GM18526 (cell line): ENCODE measurements around the gene CNTN2.

Source experiments
- POLR2A ChIP-seq: IDR thresholded peaks from 3 replicates; pipeline ENCODE4 v1.6.1; 2011; ENCODE audit not compliant: insufficient read length; ENCODE audit errors: extremely low read depth

CNTN2 gene

GRCh38 chr1:205072881-205073280, 29.9 kb downstream of the CNTN2 start:
- TF ChIP-seq POLR2A: no peak

- TF ChIP-seq POLR2A: no peak
These were observed 30.5 kb downstream of the CNTN2 start for GRCh38 chr1:205073511-205073910.

GRCh38 chr1:205074084-205074483, 31.1 kb downstream of the CNTN2 start:
- no peak for TF ChIP-seq POLR2A

GRCh38 chr1:205074513-205074912, 31.5 kb downstream of the CNTN2 start:
- TF ChIP-seq POLR2A: no peak

GRCh38 chr1:205075642-205076155, 32.7 kb downstream of the CNTN2 start:
- no peak for TF ChIP-seq POLR2A

- TF ChIP-seq POLR2A: no peak
These were observed 33.3 kb downstream of the CNTN2 start for GRCh38 chr1:205076245-205076761.

GRCh38 chr1:205077158-205077933, 34.3 kb downstream of the CNTN2 start:
- TF ChIP-seq POLR2A: no peak

- no peak for TF ChIP-seq POLR2A
These were observed 34.9 kb downstream of the CNTN2 start for GRCh38 chr1:205077934-205078311.

GRCh38 chr1:205082431-205082830, 39.4 kb downstream of the CNTN2 start:
- no peak for TF ChIP-seq POLR2A

GRCh38 chr1:205084360-205084759, 41.3 kb downstream of the CNTN2 start, which contains the start of gene TMEM81:
TSS of gene TMEM81 (minus strand) at chr1:205084460. CDS start at chr1:205084320, 140 bp downstream.
- TF ChIP-seq POLR2A: no peak

- no peak for TF ChIP-seq POLR2A
These were observed 45.3 kb downstream of the CNTN2 start for GRCh38 chr1:205088341-205088740.

GRCh38 chr1:205091043-205091740, 48.2 kb downstream of the CNTN2 start:
- no peak for TF ChIP-seq POLR2A

- no peak for TF ChIP-seq POLR2A
These were observed 52.4 kb downstream of the CNTN2 start for GRCh38 chr1:205095422-205095821.

- TF ChIP-seq POLR2A: no peak
These were observed 55.2 kb downstream of the CNTN2 start for GRCh38 chr1:205098242-205098641.

GRCh38 chr1:205102404-205102803, 59.4 kb downstream of the CNTN2 start:
- TF ChIP-seq POLR2A: no peak

GRCh38 chr1:205107327-205107726, 64.3 kb downstream of the CNTN2 start:
- no peak for TF ChIP-seq POLR2A
